ENCODE data around the gene CNNM4.

- TF ChIP-seq CTCF (IDR thresholded peaks at IDR 0.05; ENCODE audit: low read depth, low read length) (no peak), EZH2phosphoT487 (IDR thresholded peaks at IDR 0.05; ENCODE audit: low read depth) (no peak)
These were observed 71.7 kb downstream of the CNNM4 start for GRCh38 chr2:96832408-96832753.

All from OCI-LY3 (cell line).